ENCODE results near the gene HMCN2.
"Not testable (repeated sequence)": the region's sequence is repeated elsewhere in the genome, so short reads cannot be mapped to it uniquely, and the experiment has no call there.

HMCN2 gene

DNA sequence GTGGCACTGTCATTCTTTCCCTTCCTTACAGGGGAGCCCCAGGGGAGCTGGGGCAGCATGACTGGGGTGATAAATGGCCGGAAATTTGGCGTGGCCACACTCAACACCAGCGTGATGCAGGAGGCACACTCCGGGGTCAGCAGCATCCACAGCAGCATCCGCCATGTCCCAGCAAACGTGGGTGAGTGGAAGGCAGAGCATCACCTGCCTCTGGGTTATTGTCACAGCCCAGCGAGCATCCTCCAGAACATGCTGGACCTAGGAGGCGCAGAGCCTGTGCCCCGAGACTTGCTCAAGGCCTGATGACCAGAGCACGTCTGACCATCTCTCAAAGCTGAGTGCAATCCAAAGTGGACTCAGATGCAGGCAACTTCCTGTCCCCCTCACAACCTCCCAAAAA lies 157.0 kb downstream of the HMCN2 start:
- DNase-seq = no peak

DNA sequence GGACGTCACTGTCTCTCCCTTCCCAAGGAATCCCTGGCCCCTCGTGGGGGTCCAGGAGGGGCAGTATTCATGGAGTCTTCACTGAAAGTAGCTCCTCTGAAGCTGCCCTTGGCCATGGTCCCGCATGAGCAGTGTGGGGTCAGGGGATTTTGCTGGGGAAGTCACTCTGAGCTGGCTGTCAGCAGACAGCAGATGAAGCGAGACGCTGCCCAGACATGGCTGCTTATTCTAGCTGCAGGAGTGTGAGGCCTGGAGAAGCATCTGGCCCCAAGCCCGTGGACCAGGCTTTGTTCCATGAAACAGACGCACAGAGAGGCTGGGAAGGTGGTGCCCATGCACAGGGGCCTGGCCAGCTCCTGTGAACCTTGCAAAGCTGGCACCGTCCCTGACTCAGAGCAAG lies 157.7 kb downstream of the HMCN2 start:
- DNase-seq = peak; percentile 43

GRCh38 chr9:130424595-130425454 lies 159.3 kb downstream of the HMCN2 start:
- DNase-seq = no peak

- DNase-seq = no peak
These were observed 160.3 kb downstream of the HMCN2 start for GRCh38 chr9:130425741-130426466.

- peak; percentile 49 for DNase-seq
These were observed 160.9 kb downstream of the HMCN2 start for GRCh38 chr9:130426467-130426773.

DNA sequence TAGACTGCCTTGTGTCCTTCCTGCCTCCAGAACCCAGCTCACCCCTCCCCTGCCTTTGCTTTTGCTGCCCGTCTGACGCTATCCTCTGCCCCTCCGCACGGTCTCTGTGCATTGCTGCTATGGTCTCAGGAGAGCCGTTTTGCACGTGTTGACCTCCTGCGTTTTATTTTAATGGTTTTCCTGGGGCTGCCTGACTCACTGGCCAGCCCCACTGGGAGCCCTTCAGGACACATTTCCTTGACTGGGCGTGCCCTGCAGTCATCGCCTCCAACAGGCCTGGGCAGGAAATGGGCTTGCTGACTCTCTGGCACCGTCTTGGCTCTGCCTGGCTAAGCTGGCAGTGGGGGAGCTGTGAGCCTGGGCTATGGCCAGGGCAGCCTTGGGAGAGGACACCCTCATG lies 161.3 kb downstream of the HMCN2 start:
- DNase-seq = peak; percentile 97

- DNase-seq = no peak
These were observed 161.8 kb downstream of the HMCN2 start for GRCh38 chr9:130427326-130427725.

GRCh38 chr9:130428086-130428665 lies 162.6 kb downstream of the HMCN2 start:
- DNase-seq = no peak

DNA sequence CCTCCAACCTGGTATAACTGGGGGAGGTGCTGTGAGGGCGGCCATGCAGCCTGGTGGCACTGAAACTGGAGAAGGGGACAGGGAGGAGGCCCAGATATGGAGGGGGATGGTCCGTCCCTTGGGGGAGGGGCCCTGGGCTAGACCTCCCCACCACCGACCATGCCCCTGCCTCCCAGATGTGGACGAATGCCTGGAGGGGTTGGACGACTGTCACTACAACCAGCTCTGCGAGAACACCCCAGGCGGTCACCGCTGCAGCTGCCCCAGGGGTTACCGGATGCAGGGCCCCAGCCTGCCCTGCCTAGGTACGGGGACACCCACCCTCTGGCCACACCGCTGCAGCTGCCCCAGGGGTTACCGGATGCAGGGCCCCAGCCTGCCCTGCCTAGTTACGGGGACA lies 163.8 kb downstream of the HMCN2 start:
- DNase-seq = no peak

DNA sequence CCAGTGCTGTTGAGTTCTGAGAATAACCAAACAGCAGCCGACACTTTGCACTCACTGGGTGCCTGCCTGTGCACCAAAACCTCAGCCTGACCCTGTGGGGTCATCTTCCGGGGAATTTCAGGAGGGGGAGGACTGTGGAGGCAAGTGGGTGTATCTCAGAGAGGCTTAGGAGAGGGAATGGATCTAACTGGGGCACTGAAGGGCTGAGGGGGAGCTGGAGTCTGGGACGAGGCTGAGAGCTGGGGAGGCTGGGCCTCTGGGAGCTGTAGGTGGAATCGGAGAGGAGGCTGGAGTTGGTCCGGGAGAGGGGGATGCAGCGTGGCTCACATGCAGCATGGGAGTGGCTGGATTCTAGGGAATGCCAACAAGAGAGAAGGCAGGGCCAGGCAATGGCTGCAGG lies 164.3 kb downstream of the HMCN2 start:
- no peak for DNase-seq

- peak; percentile 36 for DNase-seq
These were observed 164.7 kb downstream of the HMCN2 start for GRCh38 chr9:130430232-130430631.

GRCh38 chr9:130430734-130431535 lies 165.4 kb downstream of the HMCN2 start:
- no peak for DNase-seq

GRCh38 chr9:130431536-130432303 lies 166.2 kb downstream of the HMCN2 start:
- no peak for DNase-seq

- peak; percentile 46 for DNase-seq
These were observed 166.8 kb downstream of the HMCN2 start for GRCh38 chr9:130432362-130432761.

DNA sequence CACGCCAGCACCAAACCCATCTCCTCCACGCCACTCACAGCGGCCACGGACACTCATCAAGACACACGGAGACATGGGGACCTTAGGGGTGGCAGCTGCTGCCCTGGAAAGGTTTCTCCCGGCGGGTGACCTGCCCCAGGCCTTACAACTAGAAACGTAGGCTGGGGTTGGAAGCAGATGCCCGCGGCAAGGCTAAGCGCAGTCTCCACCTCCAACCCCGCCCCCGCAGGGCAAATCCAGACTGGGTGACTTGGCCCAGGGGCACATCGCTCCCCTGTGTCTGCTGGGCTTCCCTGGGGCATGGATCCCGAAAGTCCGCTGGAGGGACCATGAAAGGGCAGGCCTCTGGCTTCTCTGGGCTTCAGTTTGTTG lies 167.2 kb downstream of the HMCN2 start:
- DNase-seq = peak; percentile 68

GRCh38 chr9:130433168-130433946 lies 167.8 kb downstream of the HMCN2 start:
- peak; percentile 82 for DNase-seq

DNA sequence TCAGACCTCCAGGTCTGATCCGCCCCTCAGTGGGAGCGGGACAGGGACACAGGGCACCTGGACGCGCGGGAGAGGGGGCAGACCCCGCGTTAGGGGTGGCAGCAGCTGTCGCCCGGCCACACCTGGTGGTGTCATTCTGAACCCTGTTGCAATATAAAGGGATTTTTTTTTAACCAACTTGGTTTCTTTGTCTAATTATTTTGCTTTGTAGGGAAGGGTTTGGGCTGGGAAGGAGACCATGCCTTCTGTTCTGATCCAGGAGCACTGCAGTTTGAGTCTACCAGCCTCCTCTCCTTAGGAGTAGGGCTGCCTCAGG lies 168.3 kb downstream of the HMCN2 start:
- no peak for DNase-seq

GRCh38 chr9:130434656-130435055 lies 169.1 kb downstream of the HMCN2 start:
- DNase-seq = not testable (repeated sequence)

DNA sequence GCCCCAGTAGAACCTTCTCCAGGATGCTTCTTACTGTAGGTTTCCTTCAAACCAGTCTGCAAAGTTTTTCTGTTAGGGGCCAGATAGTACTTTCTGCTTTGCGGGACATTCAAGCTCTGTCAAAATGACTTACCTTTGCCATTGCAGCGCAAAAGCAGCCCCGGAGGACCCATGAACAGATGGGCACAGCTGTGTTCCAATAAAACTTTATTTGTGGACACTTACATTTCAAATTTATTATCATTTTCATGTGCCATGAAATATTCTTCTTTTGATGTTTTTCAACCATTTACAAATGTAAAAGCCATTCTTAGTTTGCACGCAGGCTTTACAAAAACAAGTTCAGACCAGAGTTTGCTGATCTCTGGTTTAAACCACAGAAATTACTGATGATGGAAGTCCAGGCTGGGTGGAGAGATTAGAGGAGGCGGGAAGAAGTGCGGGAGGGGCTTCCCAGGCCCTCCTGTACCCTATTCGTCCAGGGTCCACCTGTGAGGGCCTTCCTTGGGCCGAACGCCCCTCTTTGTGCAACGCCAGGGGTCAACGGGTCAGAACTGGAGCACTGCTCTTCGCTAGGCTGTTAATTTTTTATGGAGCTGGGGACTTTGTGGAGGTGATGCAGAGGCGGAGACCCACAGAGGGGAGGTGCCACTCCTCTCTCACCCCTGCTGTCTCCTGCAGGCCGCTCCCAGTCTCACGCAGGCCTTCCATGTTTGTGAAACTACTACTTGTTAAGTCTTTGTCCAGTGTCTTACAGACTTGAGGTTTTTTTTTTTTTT lies 171.6 kb downstream of the HMCN2 start:
- no peak for DNase-seq

- DNase-seq = no peak
These were observed 172.9 kb downstream of the HMCN2 start for GRCh38 chr9:130438382-130438981.

DNA sequence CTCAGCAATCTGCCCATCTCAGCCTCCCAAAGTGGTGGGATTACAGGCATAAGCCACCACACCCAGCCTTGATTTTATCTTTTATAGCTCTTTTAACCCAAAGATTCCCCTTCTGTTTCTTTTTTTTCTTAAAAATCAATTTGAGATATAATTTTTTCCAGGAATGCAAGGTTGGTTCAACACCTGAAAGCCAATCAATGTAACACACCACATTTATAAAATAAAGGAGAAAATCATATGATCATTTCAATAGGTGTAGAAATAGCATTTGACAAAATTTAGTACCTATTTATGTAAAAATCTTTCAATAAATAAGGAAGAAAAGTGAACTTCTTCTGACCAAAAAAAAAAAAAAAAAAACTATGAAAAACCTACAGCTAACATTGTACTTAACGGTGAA lies 175.5 kb downstream of the HMCN2 start:
- no peak for DNase-seq

Data from NCI-H69 (cell line).